Vagina (tissue), 2 donors: Measurements from ENCODE around the gene SLC25A25.

Experiments used
- CTCF ChIP-seq, 3 experiments: fragments of 450-650 bp in 2 of 3; fragments of 200-600 bp in 1 of 3; sonication (generic) in 1 of 3; IDR thresholded peaks; one replicate each; pipeline ENCODE4 v1.5.1; 2017 to 2019; ENCODE audit warnings: antibody characterized with exemption in 3 of 3, mild to moderate bottlenecking in 2 of 3, moderate library complexity in 2 of 3
- POLR2A ChIP-seq, 2 donors: fragments of 450-650 bp; IDR thresholded peaks; one replicate each; pipeline ENCODE4 v1.6.1; 2017; ENCODE audit warnings: antibody characterized with exemption in 2 of 2, mild to moderate bottlenecking in 2 of 2, moderate library complexity in 2 of 2
- POLR2AphosphoS5 ChIP-seq, 2 donors: sonication (generic); formaldehyde crosslinking; IDR thresholded peaks; one replicate each; pipeline ENCODE4 v1.9.0; 2017; ENCODE audit warnings: antibody characterized with exemption in 2 of 2, mild to moderate bottlenecking in 2 of 2, low read depth in 1 of 2; ENCODE audit not compliant: insufficient read depth in 1 of 2

GRCh38 chr9:128149001-128149701 lies 81.1 kb downstream of the SLC25A25 start, which contains the start of gene LCN2:
- TF ChIP-seq POLR2A (IDR thresholded peaks at IDR 0.05) (no peak), CTCF (IDR thresholded peaks at IDR 0.05) (no peak), POLR2AphosphoS5 (IDR thresholded peaks at IDR 0.05; ENCODE audit: insufficient read depth in 1 of 2, low read depth in 1 of 2) (peak; percentile 35 to 38)
